ENCODE results near the gene APOE.

APOE gene

GRCh38 chr19:44875666-44876451, 29.7 kb upstream of the APOE start:
- H3K9me3 ChIP-seq (ENCODE audit: insufficient read depth, low read length): no peaks in the 10 kb centered on the region
- H3K79me2 ChIP-seq (ENCODE audit: low read length): no peaks in the 10 kb centered on the region
- no peak overlapping the region for H3K9ac ChIP-seq (ENCODE audit: low read length)
- H4K20me1 ChIP-seq (ENCODE audit: insufficient read depth, low read length): no peaks in the 10 kb centered on the region
- no peak overlapping the region for H3K4me2 ChIP-seq (ENCODE audit: low read length)
- TF ChIP-seq EZH2phosphoT487 (IDR thresholded peaks at IDR 0.05; ENCODE audit: low read depth) (no peak), CTCF (IDR thresholded peaks at IDR 0.05; ENCODE audit: low read depth, low read length) (no peak)
- H2AFZ ChIP-seq (ENCODE audit: low read depth, low read length): no peak overlapping the region
- H3K36me3 ChIP-seq (replicated peaks; ENCODE audit: low read depth, low read length): no peaks in the 10 kb centered on the region
- no peak overlapping the region for H3K4me3 ChIP-seq (ENCODE audit: low read length)
- no peak overlapping the region for H3K27ac ChIP-seq (ENCODE audit: low read length)
- H3K4me1 ChIP-seq (ENCODE audit: low read length): no peaks in the 10 kb centered on the region
- peaks cover 13% of the 10 kb centered on the region; the same call in 1 of the 2 replicates for H3K27me3 ChIP-seq (ENCODE audit: low read depth, low read length)

GRCh38 chr19:44876930-44877535, 28.6 kb upstream of the APOE start:
- Histone ChIP-seq H4K20me1 (ENCODE audit: insufficient read depth, low read length) (no peaks in the 10 kb centered on the region), H3K27me3 (ENCODE audit: low read depth, low read length) (peaks cover 13% of the 10 kb centered on the region; the same call in 1 of the 2 replicates), H2AFZ (ENCODE audit: low read depth, low read length) (no peak overlapping the region), H3K36me3 (replicated peaks; ENCODE audit: low read depth, low read length) (no peaks in the 10 kb centered on the region), H3K79me2 (ENCODE audit: low read length) (no peaks in the 10 kb centered on the region), H3K4me2 (ENCODE audit: low read length) (no peak overlapping the region), H3K4me1 (ENCODE audit: low read length) (no peaks in the 10 kb centered on the region), H3K27ac (ENCODE audit: low read length) (no peak overlapping the region), H3K4me3 (ENCODE audit: low read length) (no peak overlapping the region), H3K9me3 (ENCODE audit: insufficient read depth, low read length) (no peaks in the 10 kb centered on the region), H3K9ac (ENCODE audit: low read length) (no peak overlapping the region)
- TF ChIP-seq CTCF (IDR thresholded peaks at IDR 0.05; ENCODE audit: low read depth, low read length) (no peak), EZH2phosphoT487 (IDR thresholded peaks at IDR 0.05; ENCODE audit: low read depth) (no peak)

- H3K9ac ChIP-seq (ENCODE audit: low read length): no peak overlapping the region
- no peaks in the 10 kb centered on the region for H4K20me1 ChIP-seq (ENCODE audit: insufficient read depth, low read length)
- no peaks in the 10 kb centered on the region for H3K36me3 ChIP-seq (replicated peaks; ENCODE audit: low read depth, low read length)
- H2AFZ ChIP-seq (ENCODE audit: low read depth, low read length): no peak overlapping the region
- no peak overlapping the region for H3K4me3 ChIP-seq (ENCODE audit: low read length)
- no peak overlapping the region for H3K4me2 ChIP-seq (ENCODE audit: low read length)
- H3K79me2 ChIP-seq (ENCODE audit: low read length): no peaks in the 10 kb centered on the region
- TF ChIP-seq EZH2phosphoT487 (IDR thresholded peaks at IDR 0.05; ENCODE audit: low read depth): no peak
- no peak for TF ChIP-seq CTCF (IDR thresholded peaks at IDR 0.05; ENCODE audit: low read depth, low read length)
- no peaks in the 10 kb centered on the region for H3K9me3 ChIP-seq (ENCODE audit: insufficient read depth, low read length)
- no peak overlapping the region for H3K27ac ChIP-seq (ENCODE audit: low read length)
- peaks cover 13% of the 10 kb centered on the region; the same call in 1 of the 2 replicates for H3K27me3 ChIP-seq (ENCODE audit: low read depth, low read length)
- no peaks in the 10 kb centered on the region for H3K4me1 ChIP-seq (ENCODE audit: low read length)
Observed at GRCh38 chr19:44878120-44878865, 27.3 kb upstream of the APOE start.
